GM12878 (cell line): ENCODE results near the gene PCSK9.

Source experiments
- CBX3 ChIP-seq: fragments of 200-600 bp; sonication (generic); IDR thresholded peaks from 2 replicates; pipeline ENCODE4 v1.6.1; 2016; ENCODE audit warnings: low read depth, borderline replicate concordance
- CEBPB ChIP-seq, 2 experiments: fragments of 150-350 bp in 1 of 2; IDR thresholded peaks; 2 replicates each; pipeline ENCODE4 v1.6.1; 2012 to 2014; ENCODE audit warnings: low read depth in 2 of 2, low read length in 2 of 2, borderline replicate concordance in 1 of 2, inconsistent platforms in 1 of 2
- JUND ChIP-seq: IDR thresholded peaks from 2 replicates; pipeline ENCODE4 v1.6.1; 2012; ENCODE audit warnings: low read depth, mild to moderate bottlenecking, low read length, improper control_type of control experiment, moderate library complexity
- POLR2AphosphoS5 ChIP-seq: IDR thresholded peaks from 2 replicates; pipeline ENCODE4 v1.6.1; 2011; ENCODE audit warnings: mild to moderate bottlenecking, low read length, inconsistent platforms
- TF ChIP-seq, protein P1 (sequence below): fragments of 450-650 bp; IDR thresholded peaks from 2 replicates; pipeline ENCODE4 v1.6.1; 2017; ENCODE audit warnings: antibody characterized with exemption, mild to moderate bottlenecking, moderate library complexity
- TF ChIP-seq, protein P2 (sequence below), 3 experiments: IDR thresholded peaks in 2 of 3; conservative IDR thresholded peaks in 1 of 3; 2 replicates each; pipeline ENCODE4 v1.5.1; 2011; ENCODE audit warnings: low read depth in 3 of 3, low read length in 3 of 3, mild to moderate bottlenecking in 3 of 3, control low read depth in 2 of 3, moderate library complexity in 2 of 3, inconsistent platforms in 1 of 3, mixed read lengths in 1 of 3; ENCODE audit not compliant: control insufficient read depth in 2 of 3, insufficient read depth in 1 of 3; ENCODE audit errors: extremely low read depth in 1 of 3

DNA sequence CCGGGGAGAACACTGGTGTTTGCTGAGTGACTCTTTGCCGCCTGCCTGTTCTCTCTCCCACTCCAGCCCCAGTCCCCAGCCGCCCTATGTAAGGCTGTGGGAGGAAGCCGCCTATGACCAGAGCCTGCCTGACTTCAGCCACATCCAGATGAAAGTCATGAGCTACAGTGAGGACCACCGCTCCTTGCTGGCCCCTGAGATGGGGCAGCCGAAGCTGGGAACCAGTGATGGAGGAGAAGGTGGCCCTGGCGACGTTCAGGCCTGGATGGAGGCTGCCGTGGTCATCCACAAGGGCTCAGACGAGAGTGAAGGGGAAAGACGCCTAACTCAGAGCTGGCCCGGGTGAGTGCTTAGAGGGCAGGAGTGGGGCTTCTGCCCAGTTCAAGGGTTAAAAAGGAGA lies 32.4 kb upstream of the PCSK9 start:
- TF ChIP-seq POLR2AphosphoS5 (no peak), CBX3 (no peak), CEBPB (IDR thresholded peaks at IDR 0.05; ENCODE audit: borderline replicate concordance in 1 of 2, low read depth in 2 of 2, low read length in 2 of 2) (no peak), JUND (no peak)
- TF ChIP-seq, protein P1, sequence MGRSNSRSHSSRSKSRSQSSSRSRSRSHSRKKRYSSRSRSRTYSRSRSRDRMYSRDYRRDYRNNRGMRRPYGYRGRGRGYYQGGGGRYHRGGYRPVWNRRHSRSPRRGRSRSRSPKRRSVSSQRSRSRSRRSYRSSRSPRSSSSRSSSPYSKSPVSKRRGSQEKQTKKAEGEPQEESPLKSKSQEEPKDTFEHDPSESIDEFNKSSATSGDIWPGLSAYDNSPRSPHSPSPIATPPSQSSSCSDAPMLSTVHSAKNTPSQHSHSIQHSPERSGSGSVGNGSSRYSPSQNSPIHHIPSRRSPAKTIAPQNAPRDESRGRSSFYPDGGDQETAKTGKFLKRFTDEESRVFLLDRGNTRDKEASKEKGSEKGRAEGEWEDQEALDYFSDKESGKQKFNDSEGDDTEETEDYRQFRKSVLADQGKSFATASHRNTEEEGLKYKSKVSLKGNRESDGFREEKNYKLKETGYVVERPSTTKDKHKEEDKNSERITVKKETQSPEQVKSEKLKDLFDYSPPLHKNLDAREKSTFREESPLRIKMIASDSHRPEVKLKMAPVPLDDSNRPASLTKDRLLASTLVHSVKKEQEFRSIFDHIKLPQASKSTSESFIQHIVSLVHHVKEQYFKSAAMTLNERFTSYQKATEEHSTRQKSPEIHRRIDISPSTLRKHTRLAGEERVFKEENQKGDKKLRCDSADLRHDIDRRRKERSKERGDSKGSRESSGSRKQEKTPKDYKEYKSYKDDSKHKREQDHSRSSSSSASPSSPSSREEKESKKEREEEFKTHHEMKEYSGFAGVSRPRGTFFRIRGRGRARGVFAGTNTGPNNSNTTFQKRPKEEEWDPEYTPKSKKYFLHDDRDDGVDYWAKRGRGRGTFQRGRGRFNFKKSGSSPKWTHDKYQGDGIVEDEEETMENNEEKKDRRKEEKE: no peak
- TF ChIP-seq, protein P2, sequence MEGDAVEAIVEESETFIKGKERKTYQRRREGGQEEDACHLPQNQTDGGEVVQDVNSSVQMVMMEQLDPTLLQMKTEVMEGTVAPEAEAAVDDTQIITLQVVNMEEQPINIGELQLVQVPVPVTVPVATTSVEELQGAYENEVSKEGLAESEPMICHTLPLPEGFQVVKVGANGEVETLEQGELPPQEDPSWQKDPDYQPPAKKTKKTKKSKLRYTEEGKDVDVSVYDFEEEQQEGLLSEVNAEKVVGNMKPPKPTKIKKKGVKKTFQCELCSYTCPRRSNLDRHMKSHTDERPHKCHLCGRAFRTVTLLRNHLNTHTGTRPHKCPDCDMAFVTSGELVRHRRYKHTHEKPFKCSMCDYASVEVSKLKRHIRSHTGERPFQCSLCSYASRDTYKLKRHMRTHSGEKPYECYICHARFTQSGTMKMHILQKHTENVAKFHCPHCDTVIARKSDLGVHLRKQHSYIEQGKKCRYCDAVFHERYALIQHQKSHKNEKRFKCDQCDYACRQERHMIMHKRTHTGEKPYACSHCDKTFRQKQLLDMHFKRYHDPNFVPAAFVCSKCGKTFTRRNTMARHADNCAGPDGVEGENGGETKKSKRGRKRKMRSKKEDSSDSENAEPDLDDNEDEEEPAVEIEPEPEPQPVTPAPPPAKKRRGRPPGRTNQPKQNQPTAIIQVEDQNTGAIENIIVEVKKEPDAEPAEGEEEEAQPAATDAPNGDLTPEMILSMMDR (IDR thresholded peaks at IDR 0.05 in 2 of 3, conservative IDR thresholded peaks at IDR 0.05 in 1 of 3; ENCODE audit: control insufficient read depth in 2 of 3, extremely low read depth in 1 of 3, insufficient read depth in 1 of 3, low read depth in 3 of 3, low read length in 3 of 3): no peak
